ENCODE results near the gene CANT1. TPM values are rescaled to one million over a fixed set of nuclear protein-coding genes. Genes with fewer than 3 reads are reported as not detected.
"Not testable (repeated sequence)": the region's sequence is repeated elsewhere in the genome, so short reads cannot be mapped to it uniquely, and the experiment has no call there.

The CANT1 gene
- total RNA-seq, 1 experiment from 2014 or later: 95.7 TPM

- CTCF ChIA-PET: no interaction called here
- no TSS peak for BruUV-seq (replicated peaks)
- Mint-ChIP-seq H3K27me3 (ENCODE audit: unreplicated experiment) (no peaks in the 10 kb centered on the region), H3K36me3 (ENCODE audit: insufficient read depth, unreplicated experiment) (peaks cover 75% of the 10 kb centered on the region), H3K9me3 (ENCODE audit: low read depth, unreplicated experiment) (no peaks in the 10 kb centered on the region), H3K27ac (ENCODE audit: unreplicated experiment) (peak overlapping the region; percentile 21), H3K4me1 (ENCODE audit: low read depth, unreplicated experiment) (peaks cover 19% of the 10 kb centered on the region), H3K4me3 (ENCODE audit: low read depth, unreplicated experiment) (no peak overlapping the region)
- intact Hi-C loops (cut with micrococcal nuclease; ENCODE audit: unreplicated experiment): no loop called here
- DNase-seq: no peak
- TF ChIP-seq CTCF (IDR thresholded peaks at IDR 0.05; ENCODE audit: unreplicated experiment): no peak
Measured at GRCh38 chr17:78966123-78966813, 43.3 kb downstream of the CANT1 start.

- Mint-ChIP-seq H3K4me1 (ENCODE audit: low read depth, unreplicated experiment) (peaks cover 12% of the 10 kb centered on the region), H3K27ac (ENCODE audit: unreplicated experiment) (no peak overlapping the region), H3K9me3 (ENCODE audit: low read depth, unreplicated experiment) (no peaks in the 10 kb centered on the region), H3K27me3 (ENCODE audit: unreplicated experiment) (no peaks in the 10 kb centered on the region), H3K4me3 (ENCODE audit: low read depth, unreplicated experiment) (no peak overlapping the region), H3K36me3 (ENCODE audit: insufficient read depth, unreplicated experiment) (peaks cover 67% of the 10 kb centered on the region)
- TF ChIP-seq CTCF (IDR thresholded peaks at IDR 0.05; ENCODE audit: unreplicated experiment): no peak
- no peak for DNase-seq
- intact Hi-C loops (cut with micrococcal nuclease; ENCODE audit: unreplicated experiment): no loop called here
- CTCF ChIA-PET: no interaction called here
- no TSS peak for BruUV-seq (replicated peaks)
Measured at GRCh38 chr17:78965491-78965924, 44.1 kb downstream of the CANT1 start.

- Mint-ChIP-seq H3K4me3 (ENCODE audit: low read depth, unreplicated experiment) (no peak overlapping the region), H3K36me3 (ENCODE audit: insufficient read depth, unreplicated experiment) (peaks cover 53% of the 10 kb centered on the region), H3K9me3 (ENCODE audit: low read depth, unreplicated experiment) (no peaks in the 10 kb centered on the region), H3K4me1 (ENCODE audit: low read depth, unreplicated experiment) (peaks cover 16% of the 10 kb centered on the region), H3K27me3 (ENCODE audit: unreplicated experiment) (no peaks in the 10 kb centered on the region), H3K27ac (ENCODE audit: unreplicated experiment) (peak overlapping the region; percentile 58)
- no peak for DNase-seq
- CTCF ChIA-PET: interaction anchor here (1.5 kb wide), 1 partner anchor 97 kb away, joined by 3 read pairs; no protein-coding TSS in a partner anchor
- no TSS peak for BruUV-seq (replicated peaks)
- no peak for TF ChIP-seq CTCF (IDR thresholded peaks at IDR 0.05; ENCODE audit: unreplicated experiment)
- intact Hi-C loops (cut with micrococcal nuclease; ENCODE audit: unreplicated experiment): no loop called here
Measured at GRCh38 chr17:78963378-78963777, 46.2 kb downstream of the CANT1 start.

- CTCF ChIA-PET: interaction anchor here (1.0 to 1.5 kb wide), 3 partner anchors 91 to 110 kb away, joined by 3 to 6 read pairs (median 3); no protein-coding TSS in a partner anchor
Measured at GRCh38 chr17:78962984-78963348, 46.6 kb downstream of the CANT1 start.

More at GRCh38 chr17:78962984-78963348, 46.6 kb downstream of the CANT1 start:
- H3K4me3 Mint-ChIP-seq (ENCODE audit: low read depth, unreplicated experiment); H3K9me3 Mint-ChIP-seq (ENCODE audit: low read depth, unreplicated experiment); BruUV-seq (replicated peaks); intact Hi-C loops (cut with micrococcal nuclease; ENCODE audit: unreplicated experiment); H3K27me3 Mint-ChIP-seq (ENCODE audit: unreplicated experiment); DNase-seq: not testable (repeated sequence)
- H3K27ac Mint-ChIP-seq (ENCODE audit: unreplicated experiment): peak overlapping the region; percentile 58
- H3K4me1 Mint-ChIP-seq (ENCODE audit: low read depth, unreplicated experiment): peaks cover 17% of the 10 kb centered on the region
- H3K36me3 Mint-ChIP-seq (ENCODE audit: insufficient read depth, unreplicated experiment): peaks cover 48% of the 10 kb centered on the region

Measured in Calu3 (cell line).